GM19238 (cell line): Measurements from ENCODE around the gene MAGEA9.
"Not testable (repeated sequence)": the region's sequence is repeated elsewhere in the genome, so short reads cannot be mapped to it uniquely, and the experiment has no call there.

Source experiments
- DNase-seq: peaks from one replicate; pipeline ENCODE4 v3.0.0; 2011; ENCODE audit warnings: low spot score; ENCODE audit not compliant: insufficient read length

MAGEA9 gene, protein sequence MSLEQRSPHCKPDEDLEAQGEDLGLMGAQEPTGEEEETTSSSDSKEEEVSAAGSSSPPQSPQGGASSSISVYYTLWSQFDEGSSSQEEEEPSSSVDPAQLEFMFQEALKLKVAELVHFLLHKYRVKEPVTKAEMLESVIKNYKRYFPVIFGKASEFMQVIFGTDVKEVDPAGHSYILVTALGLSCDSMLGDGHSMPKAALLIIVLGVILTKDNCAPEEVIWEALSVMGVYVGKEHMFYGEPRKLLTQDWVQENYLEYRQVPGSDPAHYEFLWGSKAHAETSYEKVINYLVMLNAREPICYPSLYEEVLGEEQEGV

DNA sequence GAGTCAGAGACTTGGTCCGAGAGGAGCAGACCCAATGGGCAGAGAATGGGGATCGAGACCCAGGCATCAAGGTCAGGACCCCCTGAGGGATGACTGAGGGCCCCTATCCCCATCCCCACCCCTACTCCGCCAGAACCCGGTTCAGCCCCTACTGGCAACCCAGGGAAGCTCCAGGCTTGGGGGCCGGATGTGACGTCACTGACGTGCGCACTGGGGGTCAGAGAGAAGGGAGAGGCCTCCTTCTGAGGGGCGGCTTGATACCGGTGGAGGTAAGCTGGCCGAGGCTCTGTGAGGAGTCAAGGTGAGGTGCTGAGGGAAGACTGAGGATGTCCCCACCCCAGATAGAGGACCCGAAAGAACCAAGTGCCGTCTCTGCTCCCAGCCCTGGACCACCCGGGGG, at the start of gene MAGEA9:
Gene MAGEA9 (plus strand): TSS at position 204 of the 400 bp plus-strand sequence. CDS start 4,281 bp downstream, outside the sequence.
- not testable (repeated sequence) for DNase-seq

DNA sequence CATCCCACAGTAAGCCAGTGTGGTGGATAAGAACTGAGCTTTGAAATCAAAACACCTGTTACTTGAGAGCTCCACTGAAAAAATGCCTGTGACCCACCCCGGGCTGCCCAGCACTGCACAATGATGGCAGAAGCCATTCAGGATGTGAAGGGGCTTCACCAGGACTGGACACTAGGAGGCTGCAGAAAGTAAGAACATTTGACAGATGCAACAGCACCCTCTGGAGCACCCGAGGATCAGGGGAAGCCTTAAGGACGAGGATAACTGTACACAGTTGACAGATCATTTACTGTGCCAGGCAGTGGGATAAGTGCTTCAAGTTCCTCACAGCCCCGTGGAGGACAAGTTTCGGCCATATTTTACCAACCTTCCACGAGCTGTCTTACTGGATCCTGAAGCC, 39.5 kb upstream of the MAGEA9 start:
- not testable (repeated sequence) for DNase-seq

DNA sequence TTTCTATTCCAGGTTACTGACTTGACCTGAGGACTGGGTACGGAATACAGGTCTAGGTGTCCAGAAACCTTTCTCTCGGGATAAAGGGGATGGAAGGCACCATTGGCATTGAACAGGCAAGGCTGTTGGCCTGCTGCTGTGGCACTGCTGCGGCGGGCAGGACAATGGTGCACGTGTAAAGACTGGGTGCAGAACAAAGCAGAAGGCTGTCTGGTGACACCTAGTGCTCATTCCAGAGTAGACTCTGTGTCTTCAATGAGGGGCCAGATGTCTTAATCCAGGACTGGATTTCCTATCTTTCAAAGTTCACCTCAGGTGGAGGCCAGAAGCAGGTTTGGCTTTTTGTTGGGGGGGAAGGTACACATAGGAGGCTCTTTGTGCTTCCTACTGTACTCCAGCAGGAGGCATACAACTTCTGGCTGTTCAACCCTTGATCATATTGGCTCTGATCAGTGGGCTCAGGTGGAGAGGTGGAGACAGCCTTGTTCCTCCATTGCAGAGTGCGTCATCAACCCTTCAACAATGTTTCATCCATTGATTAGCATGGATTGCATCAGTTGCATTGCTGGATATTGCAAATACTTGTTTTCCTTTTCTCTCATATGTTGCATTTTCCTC, 35.2 kb upstream of the MAGEA9 start:
- DNase-seq: not testable (repeated sequence)

DNA sequence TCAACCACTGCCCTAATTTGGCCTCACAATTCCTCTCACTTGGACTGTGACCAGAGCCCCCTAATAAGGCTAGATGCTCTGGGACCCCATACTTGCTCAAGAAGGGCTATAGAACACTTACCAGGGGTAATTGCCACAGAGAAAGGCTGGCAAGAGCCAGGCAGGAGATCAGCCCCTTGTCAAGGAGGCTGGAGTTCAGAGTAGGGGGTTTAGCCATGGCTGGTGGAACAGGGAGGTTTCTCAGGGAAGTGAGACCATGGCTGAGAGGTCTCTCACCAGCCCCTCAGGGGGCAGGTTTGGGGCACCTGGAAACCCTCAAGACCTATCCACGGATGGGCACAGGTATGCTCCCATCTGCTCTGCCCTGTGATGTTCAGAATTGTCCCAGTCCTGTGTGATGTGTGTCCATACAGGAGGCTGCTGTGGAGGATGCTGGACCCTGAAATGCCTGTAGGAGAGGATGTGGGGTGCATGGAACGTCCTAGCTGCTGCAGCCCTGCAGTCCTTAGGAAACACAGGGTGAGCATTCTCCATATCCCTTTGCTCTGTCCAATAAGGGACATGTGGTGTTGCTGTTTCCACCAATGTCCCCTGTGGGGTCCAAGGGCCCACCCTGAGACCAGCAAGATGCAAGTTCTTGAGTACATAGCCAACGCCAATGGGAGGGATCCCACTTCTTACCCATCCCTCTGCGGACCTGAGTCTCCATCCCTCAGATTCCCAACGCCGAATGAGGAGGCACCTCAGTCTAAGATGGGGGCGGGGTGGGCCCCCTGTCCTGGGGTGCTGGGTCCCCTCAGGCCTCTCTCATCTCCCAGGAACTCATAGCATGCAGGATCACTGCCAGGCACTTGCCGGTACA, 24.3 kb upstream of the MAGEA9 start:
- no peak for DNase-seq

DNA sequence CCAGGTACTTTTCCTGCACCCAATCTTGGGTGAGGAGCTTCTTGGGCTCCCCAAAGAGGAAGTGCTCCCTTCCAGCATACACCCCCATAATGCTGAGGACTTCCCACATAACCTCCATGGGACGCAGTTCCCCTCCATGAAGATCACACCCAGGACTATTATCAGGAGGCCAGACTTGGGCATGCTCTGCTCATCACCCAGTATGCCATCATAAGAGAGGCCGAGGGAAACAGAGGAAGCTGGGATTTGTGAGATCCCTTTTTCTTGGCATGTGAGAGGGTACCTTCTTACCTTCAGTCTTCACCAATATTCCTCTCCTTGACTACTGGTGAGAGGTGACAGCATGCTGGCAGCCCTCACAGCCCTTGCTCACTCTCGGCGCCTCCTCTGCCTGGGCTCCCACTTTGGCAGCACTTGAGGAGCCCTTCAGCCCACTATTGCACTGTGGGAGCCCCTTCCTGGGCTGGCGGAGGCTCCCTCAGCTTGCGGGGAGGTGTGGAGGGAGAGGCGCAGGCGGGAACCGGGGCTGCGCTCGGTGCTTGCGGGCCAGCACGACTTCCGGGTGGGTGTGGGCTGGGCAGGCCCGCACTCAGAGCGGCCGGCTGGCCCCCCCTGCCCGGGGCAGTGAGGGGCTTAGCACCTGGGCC, 23.5 kb upstream of the MAGEA9 start:
- DNase-seq: no peak

DNA sequence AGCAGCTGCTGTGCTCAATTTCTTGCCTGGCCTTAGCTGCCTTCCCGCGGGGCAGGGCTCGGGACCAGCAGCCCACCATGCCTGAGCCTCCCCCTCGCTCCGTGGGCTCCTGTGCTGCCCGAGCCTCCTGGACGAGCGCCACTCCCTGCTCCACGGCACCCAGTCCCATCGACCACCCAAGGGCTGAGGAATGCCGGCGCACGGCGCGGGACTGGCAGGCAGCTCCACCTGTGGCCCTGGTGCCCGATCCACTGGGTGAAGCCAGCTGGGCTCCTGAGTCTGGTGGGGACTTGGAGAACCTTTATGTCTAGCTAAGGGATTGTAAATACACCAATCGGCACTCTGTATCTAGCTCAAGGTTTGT, 23.0 kb upstream of the MAGEA9 start:
- DNase-seq: not testable (repeated sequence)

DNA sequence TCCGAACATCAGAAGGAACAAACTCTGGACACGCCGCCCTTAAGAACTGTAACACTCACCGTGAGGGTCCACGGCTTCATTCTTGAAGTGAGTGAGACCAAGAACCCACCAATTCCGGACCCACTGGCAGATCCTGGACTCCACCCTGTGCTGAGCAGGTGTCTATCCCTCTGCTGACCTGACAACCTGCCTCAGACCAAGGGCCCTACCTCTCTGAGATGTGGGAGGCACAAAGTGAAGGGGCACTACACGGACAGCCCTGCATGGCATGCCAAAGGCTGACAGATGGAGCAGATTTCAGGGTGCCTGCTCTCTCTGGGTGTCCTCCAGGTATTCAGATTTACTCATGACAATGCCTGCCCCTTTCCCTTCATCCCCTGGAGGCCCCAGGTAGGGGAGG, 21.9 kb upstream of the MAGEA9 start:
- DNase-seq: no peak

DNA sequence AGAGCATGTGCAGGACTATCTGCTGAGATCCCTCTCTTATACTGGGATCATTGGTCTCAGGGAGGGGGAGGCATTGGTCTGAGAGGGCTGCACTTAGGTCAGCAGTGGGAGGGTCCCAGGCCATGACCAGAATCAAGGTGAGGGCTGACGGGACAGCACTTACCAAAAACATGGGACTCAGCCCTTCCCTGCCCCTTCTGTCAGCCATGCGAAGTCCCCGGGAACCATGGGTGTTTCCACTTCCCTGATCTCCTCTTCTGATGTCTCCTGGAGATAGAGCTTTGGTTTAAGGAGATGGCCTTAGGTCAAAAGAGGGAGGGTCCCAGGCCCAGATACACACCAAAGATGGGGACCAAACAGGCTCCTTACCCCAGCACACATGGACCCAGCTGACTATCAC, 20.8 kb upstream of the MAGEA9 start:
- DNase-seq: no peak

DNA sequence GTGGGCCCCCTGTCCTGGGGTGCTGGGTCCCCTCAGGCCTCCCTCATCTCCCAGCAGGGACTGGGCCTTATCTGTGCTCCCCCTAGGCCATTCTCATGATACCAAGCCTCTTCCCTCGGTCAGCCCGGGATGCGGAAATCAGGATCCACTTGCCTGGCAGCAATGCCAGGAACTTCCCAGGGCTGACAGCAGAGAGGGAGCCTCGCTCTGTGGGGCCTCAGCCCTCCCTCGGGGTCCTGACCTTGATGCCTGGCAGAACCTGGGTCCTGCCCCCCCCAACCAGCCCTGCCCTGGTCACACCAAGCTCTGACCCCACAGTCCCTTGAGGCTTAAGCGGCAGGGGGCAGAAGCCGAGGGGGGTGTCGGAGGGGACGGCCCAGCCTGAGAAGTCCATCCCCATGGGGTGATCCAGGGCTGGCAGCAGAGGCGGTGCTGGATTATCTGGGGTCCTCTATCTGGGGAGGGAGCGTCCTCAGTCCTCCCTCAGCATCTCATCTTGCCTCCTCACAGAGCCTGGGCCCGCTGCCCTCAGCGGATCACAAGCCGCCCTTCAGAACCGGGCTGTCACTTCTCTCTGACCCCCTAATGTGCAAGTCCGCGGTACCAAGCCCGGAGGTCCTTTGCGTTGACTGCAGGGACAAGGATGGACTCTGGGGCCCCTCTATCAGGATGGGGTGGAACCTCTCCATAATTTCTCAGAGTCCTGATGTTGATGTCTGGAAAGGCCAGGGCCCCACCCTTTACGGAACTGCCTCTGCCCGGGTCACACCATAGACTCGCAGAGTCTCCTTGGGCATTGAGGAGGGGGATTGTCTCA, 19.7 kb upstream of the MAGEA9 start:
- not testable (repeated sequence) for DNase-seq

DNA sequence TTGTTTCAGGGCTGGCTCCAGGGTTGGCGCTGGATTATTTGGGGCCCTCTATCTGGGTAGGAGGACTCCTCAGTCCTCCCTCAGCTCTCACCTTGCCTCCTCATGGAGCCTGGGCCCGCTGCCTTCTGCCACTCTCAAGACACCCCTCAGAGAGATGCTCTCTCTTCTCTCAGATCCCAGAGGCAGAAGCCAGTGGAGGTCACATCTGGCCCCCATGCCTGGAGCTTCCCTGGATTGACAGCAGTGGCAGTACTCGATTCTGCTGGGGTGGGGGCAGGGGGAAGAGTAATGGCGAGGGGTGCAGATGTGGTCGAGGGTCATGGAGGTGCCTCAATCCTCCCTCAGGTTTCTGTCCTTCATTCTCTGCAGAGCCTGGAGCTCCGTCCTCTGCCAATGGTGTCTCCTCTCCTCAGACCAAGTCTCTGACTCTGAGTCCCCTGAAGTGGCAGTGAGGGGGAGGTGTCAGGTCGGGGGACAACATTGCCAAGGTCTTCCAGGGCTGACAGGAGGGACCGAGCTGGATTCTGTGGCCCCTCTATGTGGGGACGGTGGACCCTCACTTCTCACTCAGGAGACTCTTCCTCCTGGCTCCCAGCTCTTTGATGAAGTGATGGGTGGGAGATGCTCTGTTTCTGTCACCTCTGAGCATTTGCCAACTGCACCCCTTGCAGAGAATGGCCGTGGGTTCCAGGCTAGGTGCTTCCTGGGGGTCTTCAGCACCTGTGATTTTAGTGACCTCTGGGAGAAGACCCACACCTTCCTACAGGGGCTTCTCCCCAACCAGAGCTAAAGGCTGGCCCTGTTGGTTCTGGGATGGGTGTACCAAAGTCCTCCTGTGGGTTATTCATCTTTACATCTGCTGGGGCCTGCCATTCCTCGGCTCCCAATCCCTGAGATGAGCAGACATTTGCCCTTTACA, 18.8 kb upstream of the MAGEA9 start:
- no peak for DNase-seq

DNA sequence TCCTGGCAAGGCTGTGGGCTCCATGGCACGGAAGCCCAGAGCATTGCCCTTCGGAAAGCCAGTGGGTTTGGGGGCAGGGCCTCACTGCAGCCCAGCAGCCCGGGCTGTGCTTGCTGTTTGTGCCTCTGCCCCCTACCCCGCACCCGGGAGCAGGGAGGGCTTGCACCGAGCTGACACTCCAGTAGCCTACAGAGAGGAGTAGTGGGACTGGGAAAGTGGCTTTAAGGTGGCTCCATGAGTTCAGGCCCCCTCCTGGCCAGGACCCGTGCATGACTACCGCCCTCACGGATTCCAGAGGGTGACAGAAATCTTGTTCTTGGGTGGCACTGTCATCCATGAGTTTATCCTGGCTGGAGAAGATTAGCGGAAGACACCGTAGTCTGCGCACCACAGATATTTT, 11.4 kb upstream of the MAGEA9 start:
- DNase-seq: not testable (repeated sequence)

DNA sequence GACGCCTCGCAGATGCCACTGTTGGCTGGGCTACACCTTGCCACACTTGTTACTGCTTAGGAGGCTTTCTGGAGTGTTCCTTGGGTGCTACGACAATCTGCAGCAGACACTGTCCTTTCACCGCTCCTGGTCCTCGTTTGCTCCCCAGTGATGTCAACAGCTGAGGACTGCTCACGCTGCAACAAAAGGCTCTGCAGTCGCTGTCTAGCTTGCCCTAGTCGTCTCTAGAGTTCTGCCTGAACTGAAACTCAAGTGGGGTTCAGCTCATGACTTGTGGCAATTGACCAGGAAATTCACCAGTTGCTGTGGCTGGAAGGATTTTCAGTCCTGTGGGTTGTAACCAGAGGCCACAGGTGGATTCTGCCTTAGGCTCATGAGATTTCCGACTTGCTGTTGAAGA, 8.7 kb upstream of the MAGEA9 start:
- DNase-seq: not testable (repeated sequence)

DNA sequence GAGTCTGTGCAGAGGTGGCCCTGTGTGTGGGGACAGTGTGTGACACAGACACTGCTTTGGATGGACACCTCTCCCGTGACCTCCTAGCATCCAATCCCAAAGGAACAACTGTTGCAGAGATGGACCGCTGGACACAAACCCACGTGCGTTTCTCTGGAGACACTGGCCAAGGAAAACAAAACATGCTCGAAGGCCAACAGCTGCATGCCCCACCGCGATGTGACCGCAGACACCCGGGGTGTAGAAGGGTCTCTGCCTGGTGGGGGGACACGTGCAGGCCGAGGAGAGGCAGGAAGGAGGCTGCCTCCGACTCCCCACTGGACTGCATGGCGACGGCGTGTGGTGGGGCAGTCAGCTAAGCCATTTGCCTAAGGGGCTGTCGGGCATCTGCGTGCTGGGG, 8.0 kb upstream of the MAGEA9 start, which contains the start of gene HSFX1:
Gene HSFX1 (plus strand): TSS at position 301 of the 400 bp plus-strand sequence. CDS start 614 bp downstream, outside the sequence.
- not testable (repeated sequence) for DNase-seq

DNA sequence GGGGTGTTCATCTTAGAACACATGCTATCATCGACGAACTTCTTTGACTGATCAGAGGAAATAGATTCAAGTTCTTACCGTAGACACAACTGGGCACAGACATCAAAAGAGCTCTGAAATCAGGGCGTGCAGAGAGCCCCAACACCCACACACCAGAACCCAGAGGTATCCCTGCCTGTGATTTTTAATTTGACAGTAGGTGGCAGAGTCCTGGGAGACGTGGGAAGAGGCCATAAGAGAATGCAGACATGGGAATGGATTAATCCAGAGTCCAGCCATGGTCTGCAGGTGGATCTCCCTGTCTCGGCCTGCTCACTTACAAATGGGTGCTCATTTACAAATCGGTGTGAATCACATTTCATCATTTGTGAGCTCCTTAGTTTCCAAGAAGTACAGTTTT, 3.7 kb upstream of the MAGEA9 start:
- not testable (repeated sequence) for DNase-seq

DNA sequence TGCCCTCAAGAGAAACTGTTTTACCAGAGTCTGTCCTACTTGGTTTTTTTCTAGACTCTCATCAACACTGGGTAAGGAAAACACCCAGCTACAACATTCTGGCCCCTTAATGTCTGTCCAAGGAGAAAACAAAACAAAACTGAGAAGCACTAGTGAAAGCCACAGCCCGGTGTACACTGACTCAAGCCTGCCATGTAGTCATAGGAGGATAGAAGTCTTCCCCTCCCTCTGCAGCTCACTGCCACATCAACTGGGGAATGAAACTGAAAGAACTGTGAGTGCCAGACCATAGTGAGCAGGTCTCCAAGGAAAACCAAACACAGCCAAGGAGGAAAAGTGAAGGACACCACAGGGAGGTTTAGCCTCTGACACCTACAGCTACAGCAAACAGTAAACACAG, 13.8 kb downstream of the MAGEA9 start:
- not testable (repeated sequence) for DNase-seq

DNA sequence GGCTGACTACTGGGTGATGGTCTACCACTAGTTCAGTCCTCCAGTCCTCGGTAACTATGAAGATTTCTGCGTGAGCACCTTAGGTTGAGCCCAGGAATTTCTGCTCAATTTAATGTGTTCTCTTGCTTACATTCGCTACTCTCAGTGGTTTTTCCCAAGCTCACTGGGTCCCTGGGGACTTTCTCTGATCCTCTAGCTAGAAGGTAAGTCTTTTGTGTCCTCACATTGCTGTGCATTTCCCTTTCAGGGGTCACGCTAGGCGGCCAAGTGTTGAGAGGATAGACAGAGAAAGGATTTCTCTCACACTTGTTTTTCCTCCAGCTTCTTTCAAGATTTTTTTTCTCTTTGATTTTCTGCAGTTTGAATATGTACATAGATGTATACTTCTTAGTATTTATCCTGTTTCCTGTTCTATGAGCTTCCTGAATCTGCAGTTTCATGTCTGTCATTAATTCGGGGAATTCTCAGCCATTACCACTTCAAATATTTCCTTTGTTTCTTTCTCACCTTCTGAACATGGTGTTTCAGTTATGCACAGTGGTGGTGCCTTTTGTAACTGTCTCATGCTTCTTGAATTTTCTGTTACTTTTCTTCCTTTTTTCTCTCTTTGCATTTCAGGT, 17.5 kb downstream of the MAGEA9 start:
- no peak for DNase-seq

DNA sequence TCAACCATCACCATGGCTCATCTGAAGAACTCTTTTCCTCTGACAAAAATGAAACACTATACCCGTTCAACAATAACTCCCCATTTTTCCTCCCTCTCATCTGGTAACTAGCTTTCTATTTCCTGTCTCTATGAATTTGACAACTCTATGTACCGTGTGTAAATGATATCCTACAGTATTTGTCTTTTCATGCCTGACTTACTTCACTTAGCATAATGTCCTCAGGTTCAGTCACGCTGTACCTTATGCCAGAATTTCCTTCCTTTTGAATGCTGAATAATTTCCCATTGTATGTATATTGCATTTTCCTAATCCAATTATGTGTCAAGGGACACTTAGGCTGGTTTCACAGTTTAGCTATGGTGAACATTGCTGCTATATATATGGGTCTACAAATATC, 18.2 kb downstream of the MAGEA9 start:
- DNase-seq: no peak

DNA sequence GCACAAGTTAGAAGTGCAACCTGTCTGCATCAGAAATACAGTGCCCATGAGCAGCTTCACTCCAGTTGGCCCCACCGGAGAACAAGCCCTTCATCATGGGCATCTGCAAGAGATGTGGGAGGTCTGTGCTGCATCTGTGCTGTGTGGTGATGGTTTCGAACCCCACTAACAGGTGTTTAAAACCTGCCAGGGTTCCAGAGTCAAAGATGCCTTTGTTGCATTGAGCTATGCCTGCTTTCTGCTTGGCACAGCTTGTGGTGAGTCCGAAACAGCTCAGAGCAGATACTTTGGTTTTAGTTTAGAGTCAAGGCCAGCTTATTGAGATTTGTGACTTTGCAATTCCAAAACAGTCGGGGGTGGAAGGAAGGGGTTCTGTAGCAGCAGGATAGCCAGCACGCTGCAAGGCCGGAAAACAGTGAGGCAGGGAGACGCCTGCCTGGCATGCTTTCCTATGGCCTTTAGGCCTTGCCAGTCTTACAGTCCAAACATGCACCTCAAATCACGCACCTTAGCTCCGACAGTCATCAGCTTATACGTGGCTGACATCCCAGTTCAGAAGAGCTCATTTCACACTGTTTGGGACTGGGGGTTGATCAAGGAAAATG, 21.8 kb downstream of the MAGEA9 start:
- no peak for DNase-seq

DNA sequence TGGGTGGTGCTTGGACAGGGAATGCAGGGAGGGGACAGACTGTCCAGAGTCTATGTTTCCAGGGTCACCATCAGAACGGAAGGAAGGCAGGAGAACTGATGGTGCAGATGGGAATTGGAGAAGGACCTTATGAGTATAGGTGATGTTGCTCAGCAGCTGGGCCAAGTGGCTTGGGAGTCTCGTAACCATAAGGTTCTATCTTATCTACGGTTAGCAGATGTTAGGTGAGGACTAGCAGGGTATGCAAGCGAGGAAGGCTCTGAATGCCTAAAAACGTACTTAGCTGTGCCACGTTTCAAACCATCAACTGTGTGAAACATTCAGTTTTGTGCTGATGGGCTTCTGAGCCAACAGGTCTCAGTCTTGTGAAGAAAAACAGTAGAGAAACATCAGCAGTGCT, 22.4 kb downstream of the MAGEA9 start:
- no peak for DNase-seq
